ENCODE results near the gene BRME1.

DNA sequence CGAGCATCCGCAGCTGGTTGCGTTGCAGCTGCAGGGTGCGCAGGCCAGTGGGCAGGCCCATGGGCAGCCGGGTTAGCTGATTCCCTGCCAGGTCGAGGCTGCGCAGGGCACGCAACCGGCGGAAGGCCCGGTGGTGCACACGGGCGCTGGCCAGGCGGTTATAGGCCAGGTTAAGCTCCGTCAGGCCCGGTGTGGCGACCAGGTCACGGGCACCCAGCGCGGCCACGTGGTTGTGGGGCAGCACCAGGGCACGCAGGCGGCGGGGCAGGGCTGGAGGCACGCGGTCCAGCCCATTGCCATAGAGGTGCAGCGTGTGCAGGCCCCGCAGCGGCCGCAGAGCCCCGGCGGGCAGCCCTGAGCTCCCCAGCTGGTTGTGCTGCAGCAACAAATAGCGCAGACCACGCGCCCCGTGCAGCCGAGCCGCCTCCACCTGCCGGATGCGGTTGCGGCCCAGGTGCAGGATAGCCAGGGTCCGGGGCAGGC lies 27.0 kb upstream of the BRME1 start:
- TF ChIP-seq, protein P1, sequence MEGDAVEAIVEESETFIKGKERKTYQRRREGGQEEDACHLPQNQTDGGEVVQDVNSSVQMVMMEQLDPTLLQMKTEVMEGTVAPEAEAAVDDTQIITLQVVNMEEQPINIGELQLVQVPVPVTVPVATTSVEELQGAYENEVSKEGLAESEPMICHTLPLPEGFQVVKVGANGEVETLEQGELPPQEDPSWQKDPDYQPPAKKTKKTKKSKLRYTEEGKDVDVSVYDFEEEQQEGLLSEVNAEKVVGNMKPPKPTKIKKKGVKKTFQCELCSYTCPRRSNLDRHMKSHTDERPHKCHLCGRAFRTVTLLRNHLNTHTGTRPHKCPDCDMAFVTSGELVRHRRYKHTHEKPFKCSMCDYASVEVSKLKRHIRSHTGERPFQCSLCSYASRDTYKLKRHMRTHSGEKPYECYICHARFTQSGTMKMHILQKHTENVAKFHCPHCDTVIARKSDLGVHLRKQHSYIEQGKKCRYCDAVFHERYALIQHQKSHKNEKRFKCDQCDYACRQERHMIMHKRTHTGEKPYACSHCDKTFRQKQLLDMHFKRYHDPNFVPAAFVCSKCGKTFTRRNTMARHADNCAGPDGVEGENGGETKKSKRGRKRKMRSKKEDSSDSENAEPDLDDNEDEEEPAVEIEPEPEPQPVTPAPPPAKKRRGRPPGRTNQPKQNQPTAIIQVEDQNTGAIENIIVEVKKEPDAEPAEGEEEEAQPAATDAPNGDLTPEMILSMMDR (IDR thresholded peaks at IDR 0.05) = no peak
- TF ChIP-seq POLR2A (IDR thresholded peaks at IDR 0.05) = no peak
